ENCODE results near the gene GSE1.

The GSE1 gene

DNA sequence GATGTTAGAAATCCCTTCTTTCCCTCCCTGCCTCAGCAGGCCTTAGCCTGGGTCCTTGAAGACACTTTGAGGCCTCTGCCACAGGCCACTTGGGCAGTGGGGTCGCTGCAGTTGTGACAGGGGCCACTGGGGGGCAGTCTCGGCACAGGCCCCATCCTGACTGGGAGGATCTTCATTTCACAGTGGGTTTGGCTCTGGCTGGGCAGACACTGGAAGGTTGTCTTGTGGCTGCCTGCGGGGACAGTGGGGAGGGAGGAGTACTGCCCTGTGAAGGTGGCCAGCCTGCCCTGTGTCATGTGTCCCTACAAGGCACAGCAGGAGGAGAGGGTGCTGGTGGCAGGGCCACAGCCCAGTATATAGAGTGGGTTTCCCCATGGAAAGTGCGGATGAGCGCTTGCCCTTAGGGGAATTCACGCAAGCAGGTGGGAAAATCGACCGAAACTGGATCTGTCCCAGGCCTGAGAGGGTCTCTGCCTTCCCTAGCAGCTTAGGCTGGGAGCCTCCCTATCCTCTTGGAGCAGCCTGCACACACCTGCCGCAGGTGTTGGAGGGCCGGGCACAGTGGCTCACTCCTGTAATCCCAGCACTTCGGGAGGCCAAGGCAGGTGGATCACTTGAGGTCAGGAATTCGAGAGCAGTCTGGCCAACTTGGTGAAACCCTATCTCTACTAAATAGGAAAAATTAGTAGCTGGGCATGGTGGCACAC is 46.8 kb downstream of the GSE1 start:
- no peak for DNase-seq (ENCODE audit: low spot score)

DNA sequence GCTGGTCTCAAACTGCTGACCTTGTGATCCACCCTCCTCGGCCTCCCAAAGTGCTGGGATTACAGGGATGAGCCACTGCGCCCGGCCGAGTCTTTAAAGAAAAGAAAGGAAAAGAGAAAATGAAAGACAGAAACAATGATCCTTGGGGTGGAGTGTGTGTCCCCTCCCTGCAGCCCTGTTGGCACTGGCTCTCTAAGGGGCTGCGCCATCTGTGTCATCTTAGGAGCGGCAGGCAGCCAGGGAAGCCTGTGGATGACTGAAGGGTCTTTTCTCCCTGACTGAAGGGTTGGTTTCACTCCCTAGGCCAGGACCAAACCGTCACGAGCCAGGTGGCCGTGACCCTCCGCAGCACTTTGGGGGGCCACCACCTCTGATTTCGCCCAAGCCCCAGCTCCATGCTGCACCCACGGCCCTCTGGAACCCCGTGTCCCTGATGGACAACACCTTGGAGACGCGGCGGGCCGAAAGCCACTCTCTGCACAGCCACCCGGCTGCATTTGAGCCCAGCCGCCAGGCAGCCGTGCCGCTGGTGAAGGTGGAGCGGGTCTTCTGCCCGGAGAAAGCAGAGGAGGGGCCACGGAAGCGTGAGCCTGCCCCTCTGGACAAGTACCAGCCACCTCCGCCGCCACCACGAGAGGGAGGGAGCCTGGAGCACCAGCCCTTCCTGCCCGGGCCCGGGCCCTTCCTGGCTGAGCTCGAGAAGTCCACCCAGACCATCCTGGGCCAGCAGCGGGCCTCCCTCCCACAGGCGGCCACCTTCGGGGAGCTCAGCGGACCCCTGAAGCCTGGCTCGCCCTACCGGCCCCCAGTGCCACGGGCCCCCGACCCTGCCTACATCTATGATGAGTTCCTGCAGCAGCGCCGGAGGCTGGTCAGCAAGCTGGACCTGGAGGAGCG is 48.0 kb downstream of the GSE1 start:
- DNase-seq (ENCODE audit: low spot score) = no peak

DNA sequence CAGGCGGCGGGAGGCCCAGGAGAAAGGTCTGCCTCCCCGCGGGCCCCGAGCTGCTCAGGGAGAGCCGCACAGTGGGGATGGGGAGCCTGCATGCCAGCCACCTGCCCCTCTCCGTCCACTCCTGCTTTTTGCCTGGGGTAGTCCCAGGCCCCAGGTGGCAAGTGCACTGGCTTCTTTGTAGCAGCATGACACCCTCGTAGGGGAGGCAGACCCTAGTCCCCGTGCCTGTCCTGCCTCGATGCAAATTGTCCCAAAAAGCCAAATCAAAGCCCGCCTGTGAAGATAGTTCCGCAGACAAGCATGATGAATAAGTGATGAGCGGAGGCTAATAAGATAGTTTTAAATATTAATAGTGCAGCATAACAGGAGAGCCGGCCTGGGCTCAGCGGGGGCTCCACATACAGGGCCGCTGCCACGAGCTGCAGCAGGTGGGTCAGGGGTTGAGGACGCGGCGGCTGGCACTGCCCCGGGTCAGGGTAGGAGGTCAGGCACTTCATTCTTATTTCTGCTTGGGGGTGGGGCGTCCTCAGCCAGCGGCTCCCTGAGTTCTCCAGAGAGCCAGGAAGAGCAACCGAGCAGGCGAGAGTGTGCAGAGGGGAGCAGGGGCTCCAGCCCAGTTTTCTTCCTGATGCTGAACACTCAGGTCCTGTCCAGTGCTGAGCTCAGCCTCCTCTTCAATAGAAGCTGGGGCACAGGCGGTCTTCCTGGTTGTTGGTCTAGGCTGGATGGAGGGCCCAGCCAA is 48.8 kb downstream of the GSE1 start:
- no peak for DNase-seq (ENCODE audit: low spot score)

DNA sequence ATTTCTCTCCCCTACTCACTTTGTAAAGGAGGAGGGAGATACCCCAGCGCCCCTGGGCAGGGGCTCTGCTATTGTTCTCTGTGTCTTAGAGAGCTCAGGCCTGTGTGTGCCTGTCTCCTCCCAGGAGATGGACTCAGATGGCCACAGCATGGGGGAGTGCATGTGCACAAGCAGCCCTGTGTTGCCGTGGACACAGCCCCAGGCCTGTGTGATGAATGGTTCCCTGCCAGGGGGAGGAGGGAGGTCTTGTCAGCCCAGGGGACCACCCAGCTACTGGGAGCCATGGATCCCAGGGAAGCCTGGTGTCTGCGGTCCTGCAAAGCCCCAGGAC is 49.3 kb downstream of the GSE1 start:
- DNase-seq (ENCODE audit: low spot score) = no peak

DNA sequence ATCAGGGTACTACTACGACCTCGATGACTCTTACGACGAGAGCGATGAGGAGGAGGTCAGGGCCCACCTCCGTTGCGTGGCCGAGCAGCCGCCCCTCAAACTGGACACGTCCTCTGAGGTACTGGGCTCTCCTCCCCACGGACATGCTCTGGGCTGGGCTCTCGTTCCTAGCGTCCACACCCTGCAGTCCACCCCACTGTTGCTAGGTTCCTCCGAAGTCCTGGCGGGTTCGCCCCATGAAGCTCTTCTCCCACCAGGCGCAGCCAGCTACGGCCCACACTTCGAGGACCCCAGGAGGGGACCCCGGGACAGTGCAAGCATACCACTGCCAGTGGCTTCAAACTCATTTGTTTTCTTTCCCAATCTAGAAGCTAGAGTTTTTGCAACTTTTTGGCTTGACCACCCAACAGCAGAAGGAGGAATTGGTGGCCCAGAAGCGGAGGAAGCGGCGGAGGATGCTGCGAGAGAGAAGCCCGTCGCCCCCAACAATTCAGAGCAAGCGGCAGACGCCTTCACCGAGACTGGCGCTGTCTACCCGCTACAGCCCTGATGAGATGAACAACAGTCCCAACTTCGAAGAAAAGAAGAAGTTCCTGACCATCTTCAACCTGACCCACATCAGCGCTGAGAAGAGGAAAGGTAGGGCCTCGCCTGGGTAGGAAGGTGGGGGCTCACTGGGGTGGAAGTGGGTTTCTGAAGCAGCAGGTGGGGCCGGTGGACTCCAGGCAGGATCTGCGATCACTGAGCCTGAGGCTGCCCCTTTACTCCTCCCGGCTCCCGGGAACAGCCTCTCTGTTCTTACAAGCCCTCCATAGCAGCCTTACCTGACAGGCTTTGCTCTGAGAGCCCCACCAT is 50.1 kb downstream of the GSE1 start:
- no peak for DNase-seq (ENCODE audit: low spot score)

DNA sequence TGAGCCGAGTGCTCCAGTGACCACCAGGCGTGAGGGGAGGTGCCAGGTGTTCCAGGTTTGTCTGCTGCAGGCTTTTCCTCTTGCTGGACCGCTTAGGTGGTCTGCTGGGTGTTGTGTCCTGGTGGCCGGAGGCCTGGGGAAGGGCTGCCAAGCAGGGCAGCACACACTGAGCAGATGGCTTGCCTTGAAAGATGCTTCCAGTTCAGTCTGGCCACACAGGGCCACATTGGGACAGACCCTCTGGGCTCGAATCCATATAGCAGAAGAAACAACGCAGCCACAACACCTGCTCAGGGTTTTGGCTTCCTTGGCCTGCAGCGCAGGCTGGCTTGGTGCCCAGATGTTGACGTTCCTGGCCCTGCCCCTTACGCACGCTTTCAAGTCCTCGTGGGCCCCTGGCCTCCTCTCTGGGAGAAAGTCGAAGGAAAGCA is 50.8 kb downstream of the GSE1 start:
- no peak for DNase-seq (ENCODE audit: low spot score)

DNA sequence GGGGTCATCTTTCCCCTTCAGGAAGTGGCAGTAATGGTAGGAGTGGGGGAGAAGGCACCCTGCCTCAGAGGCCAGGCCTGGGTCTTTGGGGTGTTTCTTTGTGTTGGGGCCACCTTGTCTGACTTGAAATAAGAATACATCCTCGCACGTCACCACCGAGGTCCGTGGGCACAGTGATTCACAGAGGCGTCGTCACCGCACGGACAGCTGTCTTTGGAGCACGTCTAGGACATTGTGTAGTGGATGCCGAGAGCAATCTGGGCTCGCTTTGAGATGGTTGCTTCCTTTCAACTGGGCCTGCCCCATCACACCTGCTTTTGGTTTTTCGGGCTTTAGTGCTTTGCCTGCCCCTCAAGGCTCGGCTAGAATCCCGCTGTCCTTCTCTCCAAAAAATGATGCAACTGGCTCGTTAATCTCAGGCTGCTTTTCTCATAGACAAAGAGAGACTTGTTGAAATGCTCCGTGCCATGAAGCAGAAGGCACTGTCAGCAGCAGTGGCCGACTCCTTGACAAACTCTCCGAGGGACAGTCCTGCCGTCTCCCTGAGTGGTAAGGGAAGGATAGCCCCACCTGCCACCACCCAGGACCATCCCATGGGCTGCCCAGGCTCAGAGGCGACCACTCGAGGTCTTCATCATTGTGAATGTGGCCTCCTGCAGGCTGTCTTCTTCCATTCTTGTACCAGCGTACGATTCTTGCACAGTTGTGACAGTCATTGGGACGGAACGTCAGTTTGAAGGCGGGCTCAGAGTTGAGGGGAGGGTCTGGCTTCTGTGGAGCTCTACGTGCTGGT is 51.7 kb downstream of the GSE1 start:
- DNase-seq (ENCODE audit: low spot score) = no peak

DNA sequence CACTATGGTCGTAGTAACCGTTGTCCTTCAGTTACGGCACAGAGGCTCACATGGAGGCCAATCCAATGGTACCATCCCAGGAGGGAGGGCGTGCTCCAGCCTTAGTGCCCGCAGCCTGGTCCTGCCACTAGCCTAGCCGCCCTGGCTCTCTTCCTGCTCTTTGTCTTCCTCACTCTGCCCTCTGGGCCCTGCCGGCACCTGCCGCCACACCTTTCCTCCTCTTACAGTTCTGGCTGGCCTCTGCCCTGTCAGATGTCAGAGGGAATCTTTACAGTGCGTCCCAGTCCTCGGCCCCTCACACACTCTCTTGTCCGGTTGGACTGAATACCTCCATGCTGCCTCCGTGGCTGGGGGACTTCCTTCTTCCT is 52.2 kb downstream of the GSE1 start:
- no peak for DNase-seq (ENCODE audit: low spot score)

DNA sequence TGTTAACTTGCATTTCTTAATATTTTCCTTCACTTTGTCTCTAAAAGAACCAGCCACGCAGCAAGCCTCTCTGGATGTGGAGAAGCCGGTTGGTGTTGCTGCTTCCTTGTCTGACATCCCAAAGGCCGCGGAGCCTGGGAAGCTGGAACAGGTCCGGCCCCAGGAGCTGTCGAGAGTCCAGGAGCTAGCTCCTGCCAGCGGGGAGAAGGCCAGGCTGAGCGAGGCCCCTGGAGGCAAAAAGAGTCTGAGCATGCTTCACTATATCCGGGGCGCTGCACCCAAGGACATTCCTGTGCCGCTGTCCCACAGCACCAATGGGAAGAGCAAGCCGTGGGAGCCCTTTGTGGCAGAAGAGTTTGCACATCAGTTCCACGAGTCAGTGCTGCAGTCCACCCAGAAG is 52.8 kb downstream of the GSE1 start:
- no peak for DNase-seq (ENCODE audit: low spot score)

DNA sequence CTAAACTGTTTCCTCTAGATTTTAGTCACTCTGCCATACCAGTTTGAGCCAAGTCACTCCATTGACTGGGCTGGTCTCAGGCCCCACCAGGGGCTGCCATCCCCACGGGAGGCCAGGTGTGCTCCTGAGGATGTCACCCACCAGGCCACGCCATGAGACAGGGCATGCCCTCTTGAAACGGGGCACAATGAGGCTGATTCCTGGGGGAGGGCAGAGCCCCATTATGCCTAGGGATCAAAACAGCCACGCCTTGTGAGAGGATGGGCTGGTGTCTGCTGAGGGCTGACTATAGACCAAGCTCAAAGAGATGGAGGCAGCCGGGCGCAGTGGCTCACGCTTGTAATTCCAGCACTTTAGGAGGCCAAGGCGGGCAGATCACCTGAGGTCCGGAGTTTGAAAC is 54.1 kb downstream of the GSE1 start:
- no peak for DNase-seq (ENCODE audit: low spot score)

DNA sequence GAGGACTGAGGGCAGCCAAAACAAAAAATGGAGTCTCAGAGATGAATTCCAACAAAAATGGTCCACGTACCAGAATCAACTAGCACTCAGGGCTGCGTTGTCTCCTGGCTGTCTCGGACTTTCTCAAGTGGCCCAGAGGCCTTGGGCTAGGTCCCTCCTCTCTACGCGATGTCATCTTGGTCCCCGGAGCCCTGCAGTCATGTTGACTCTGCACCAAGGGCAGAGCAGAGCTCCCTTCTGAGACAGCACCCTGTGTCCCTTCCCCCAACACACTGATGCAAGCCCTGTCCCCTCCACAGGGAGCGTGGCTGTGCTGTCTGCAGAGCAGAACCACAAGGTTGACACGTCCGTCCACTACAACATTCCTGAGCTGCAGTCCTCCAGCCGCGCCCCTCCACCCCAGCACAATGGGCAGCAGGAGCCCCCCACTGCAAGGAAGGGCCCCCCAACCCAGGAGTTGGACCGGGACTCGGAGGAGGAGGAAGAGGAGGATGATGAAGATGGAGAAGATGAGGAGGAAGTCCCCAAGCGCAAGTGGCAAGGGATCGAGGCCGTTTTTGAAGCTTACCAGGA is 54.8 kb downstream of the GSE1 start:
- no peak for DNase-seq (ENCODE audit: low spot score)

DNA sequence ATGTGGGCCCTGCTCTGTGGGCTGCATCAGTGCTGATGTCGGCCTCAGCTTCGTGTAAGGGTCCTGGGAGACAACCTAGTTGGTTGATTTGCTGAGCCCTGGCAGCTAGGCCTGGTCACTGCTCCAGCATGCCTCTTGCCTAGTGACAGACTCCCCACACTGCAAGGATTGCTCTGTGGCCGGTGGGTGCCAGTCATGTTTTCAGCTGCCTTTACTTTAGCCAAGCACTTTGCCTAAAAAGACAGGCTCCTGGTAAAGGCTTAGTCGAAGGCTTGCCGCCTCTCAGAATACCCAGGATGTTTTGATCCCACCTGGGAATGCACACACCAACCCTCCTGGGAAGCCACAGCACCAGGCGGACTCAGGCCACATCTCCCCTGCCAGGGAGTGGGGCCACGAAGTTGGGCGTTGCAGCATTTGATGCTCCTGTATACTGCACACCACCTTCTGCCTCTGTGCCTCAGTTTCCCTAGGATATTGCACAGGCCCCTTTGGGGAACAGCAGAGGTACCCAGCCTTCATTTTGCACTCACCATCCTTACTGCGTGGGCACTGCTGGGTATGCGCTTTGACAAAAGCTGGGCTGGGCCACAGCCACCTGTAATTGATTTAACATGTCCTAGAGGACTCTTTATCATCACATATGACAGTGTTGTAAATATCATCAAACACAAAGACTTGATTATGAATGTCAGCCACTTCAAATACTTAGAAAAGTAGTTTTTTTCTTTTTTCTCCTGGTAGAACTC is 55.7 kb downstream of the GSE1 start:
- DNase-seq (ENCODE audit: low spot score) = no peak

DNA sequence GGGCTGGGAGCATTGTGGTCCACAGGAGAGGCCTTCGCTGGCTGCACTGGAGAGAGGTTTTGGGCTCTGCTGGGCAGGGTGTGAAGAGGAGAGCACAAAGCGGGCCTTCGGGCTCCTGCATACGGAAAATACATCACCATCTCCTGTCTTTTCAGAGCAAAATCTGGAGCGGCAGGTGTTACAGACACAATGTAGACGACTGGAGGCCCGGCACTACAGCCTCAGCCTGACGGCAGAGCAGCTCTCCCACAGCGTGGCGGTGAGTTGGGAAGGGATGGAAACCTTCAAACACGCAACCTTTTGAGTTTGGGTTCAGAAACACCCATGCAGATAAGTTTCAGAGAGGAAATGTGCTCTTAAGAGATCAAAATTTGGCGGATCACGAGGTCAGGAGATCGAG is 57.7 kb downstream of the GSE1 start:
- DNase-seq (ENCODE audit: low spot score) = no peak

DNA sequence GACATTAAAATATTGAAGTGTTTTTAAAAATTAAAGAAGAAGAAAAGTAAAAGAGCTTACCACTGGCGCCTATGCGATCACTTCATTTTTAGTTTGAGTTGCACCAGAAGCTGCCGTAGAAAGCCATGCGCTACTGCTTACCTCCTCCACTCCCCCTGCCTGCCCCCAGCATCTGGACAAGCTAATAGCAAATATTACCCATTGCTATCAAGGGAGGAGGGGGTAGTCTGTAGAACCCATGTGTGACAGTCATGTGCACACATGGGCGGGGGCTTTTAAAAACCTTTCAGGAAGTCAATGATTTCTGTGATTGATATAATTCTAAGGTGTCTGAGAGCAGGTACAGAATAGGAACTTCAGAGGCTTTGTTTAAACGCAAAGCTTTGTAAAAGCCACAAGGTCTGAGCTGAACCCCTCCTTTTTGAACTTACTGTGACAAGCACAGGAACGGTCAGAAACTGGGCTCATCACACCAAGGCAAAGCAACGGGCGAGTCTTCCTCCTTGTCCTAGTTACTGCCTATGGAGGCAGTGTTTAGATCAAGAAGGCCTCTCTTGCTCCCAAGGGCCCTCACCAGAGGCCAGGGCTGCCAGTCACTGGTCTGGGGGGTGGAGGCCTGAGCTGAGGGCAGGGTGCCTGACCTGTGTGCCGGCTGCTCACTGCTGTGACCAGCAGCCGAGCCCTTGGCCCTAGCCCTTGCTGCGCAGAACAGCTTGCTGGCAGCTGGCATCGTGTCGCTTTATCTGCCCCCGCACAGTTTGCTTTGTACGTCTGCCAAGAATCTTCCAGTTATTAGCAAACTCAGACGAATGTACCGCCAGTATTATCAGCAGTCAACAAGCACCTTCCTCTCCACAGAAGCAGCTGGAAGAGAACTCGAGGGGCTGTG is 60.7 kb downstream of the GSE1 start:
- no peak for DNase-seq (ENCODE audit: low spot score)

DNA sequence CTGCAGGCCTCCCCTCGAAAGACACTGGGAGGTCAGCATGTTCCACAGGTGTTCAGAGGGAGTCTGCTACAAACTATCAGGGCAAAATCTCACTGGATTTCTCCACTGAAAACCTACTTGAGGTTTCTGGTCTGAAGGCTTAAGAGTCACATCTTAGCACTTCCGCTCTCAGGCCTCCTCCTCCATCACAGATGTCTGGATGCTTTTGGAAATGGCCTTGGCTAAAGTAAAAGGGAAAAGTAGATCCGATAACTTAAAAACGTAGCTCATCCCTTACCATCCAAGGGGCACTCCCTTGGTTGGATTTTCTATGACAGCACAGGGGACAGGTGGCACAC is 61.3 kb downstream of the GSE1 start:
- DNase-seq (ENCODE audit: low spot score) = no peak

DNA sequence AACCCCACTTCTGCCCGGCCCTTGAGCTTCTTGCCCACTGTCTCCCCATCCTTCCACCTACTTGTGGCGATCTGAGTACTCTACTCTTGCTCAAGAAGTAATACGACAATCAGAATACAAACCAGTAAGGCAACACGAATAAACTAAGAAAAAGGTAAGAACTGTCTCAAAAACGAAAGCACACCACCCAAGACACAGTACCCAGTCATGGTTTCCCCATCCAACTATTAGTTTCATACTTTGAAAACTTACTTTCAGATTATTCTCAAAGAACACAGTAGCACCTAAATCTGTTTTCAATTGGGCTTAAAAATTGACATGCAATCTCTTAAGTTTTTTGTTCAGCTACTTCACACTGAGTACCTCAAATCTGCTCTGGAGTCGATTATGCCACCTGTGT is 61.7 kb downstream of the GSE1 start:
- DNase-seq (ENCODE audit: low spot score) = no peak

DNA sequence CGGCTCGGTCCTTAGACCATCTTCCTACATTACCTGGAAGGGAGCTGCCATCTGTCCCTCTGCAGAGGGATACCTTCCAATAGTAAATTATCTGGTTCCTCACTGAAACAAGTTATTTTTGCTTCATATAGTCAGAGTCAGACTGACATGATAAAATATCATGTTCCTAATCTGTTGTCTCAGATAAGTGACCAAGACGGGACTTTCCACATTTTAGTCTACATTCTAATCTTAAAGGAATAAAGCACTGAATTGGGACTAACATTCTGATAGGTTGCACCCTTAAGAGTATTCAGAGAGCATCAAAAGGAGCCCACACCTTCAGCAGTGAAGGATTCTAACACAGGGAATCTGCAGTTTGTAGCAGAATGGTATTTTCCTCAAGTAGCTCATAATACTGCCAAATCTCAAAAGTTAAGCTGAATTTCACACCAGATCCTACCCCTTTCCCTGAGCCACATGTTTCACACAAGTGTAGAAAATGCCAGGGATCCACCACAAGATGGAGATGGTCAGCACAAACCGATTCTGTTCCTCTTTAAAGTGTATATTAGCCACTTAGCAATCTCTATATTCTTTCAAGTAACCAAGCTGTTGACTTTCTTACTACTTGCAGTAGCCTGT is 62.2 kb downstream of the GSE1 start:
- no peak for DNase-seq (ENCODE audit: low spot score)

DNA sequence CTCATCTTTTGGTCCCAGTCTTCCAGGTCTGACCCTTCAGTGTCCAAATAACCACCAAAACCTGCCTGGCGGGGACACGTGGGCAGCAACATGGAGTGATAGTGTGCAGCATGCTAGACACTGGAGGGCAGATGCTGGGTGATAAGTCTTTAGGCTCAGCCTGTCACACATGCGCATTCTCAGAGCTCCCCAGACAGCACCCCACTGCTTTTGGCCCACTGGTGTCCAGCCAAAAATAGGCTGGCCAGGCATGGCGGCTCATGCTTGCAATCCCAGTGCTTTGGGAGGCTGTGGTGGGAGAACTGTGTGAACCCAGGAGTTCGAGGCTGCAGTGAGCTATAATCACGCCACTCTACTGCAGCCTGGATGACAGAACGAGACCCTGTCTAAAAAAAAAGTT is 63.3 kb downstream of the GSE1 start:
- DNase-seq (ENCODE audit: low spot score) = no peak
